Pancreas (tissue), 10 donors: ENCODE data around the gene ELOVL7. TPM values are rescaled to one million over a fixed set of nuclear protein-coding genes. Genes with fewer than 3 reads are reported as not detected.

ENCODE experiments used
- ATAC-seq, 4 donors: fragments of 200-7000 bp; cut with Tn5 transposase; one replicate each; pipeline versions ENCODE4 v1.8.0 to v1.9.1; 2020; ENCODE audit warnings: mild to moderate bottlenecking in 4 of 4, moderate library complexity in 4 of 4
- DNase-seq, 6 donors: peaks; one replicate each; pipeline ENCODE4 v3.0.0-alpha.2; 2020
- FAIRE-seq: peaks from 2 replicates; lab custom pipeline; 2012; peaks lifted over from hg19 to GRCh38; lab: Jason Lieb, UNC
- H3K27ac ChIP-seq, 4 donors: fragments of 200-600 bp; sonication (generic); 1 replicate in 3 of 4; 2 replicates in 1 of 4; pipeline versions ENCODE4 v1.5.0 to v1.8.0; 2020
- H3K27me3 ChIP-seq, 4 donors: fragments of 200-600 bp; one replicate each; pipeline ENCODE4 v1.8.0; 2021
- H3K36me3 ChIP-seq, 3 donors: fragments of 200-600 bp; sonication (generic) in 1 of 3; one replicate each; pipeline versions ENCODE4 v1.5.0 to v1.8.0; 2020 to 2021
- H3K4me1 ChIP-seq, 3 donors: fragments of 200-600 bp; one replicate each; pipeline ENCODE4 v1.8.0; 2021
- H3K4me3 ChIP-seq, 4 donors: fragments of 200-600 bp; sonication (generic) in 2 of 4; one replicate each; pipeline versions ENCODE4 v1.5.0 to v1.8.0; 2020 to 2021
- H3K9me3 ChIP-seq, 4 donors: fragments of 200-600 bp; one replicate each; pipeline ENCODE4 v1.8.0; 2021
- CTCF ChIP-seq, 4 donors: fragments of 200-600 bp; sonication (generic) in 3 of 4; IDR thresholded peaks; one replicate each; pipeline versions ENCODE4 v1.5.0 to v1.8.0; 2021; ENCODE audit warnings: antibody characterized with exemption in 4 of 4
- WGBS, 2 donors: extraction: QIAGEN DNeasy Blood & Tissue Kit; methylation state at CpG; one replicate each; pipeline ENCODE4 v1.1.7; 2013; 5-methylcytosine and 5-hydroxymethylcytosine counted together
- intact Hi-C, 3 donors: fragments of 100-400 bp; cut with DNase I; formaldehyde crosslinking; loops; one replicate each; pipeline versions ENCODE4 v1.11.1 to v1.14.2; 2022
- polyA plus RNA-seq, 2 donors: library from polyadenylated mRNA; stranded (reverse); fragments of 200-250 nt; gene quantifications; one replicate each; pipeline ENCODE4 v1.2.3, GENCODE V29; 2013
- total RNA-seq, 6 donors: library from RNA; stranded (reverse); fragmentation: NEBNext Ultra II Directional in 4 of 6; extraction: Animal tissue kit (Norgen Biotek cat#: 25700) in 4 of 6; gene quantifications; one replicate each; pipeline versions ENCODE4 v1.2.1 to v1.2.4, GENCODE V29; 2021 to 2023
- donor health status: healthy with polysubstance abuse.
- donor health status: DM: no; HTN: no; CAD: no; lungs with moderate emphysema.
- donor health status: DM: no; HTN: no; CAD: no.
- donor health status: control.
- donor health status: control.
- donor health status: Bipolar disorder and iron deficiency.
- donor health status: DM: yes; HTN: yes; CAD: no.
- donor health status: DM: no; HTN: no; CAD: no.
- donor health status: DM: no; HTN: no; CAD: no.
- donor health status: DM: yes; HTN: yes; CAD: no.

Gene ELOVL7
- total and polyA plus RNA-seq, 8 donors = 3.4 to 11.1 (median 6.6) TPM

- no peak overlapping the region for H3K4me3 ChIP-seq
- intact Hi-C loops = no loop called here
- no peak for TF ChIP-seq CTCF (IDR thresholded peaks at IDR 0.05)
- ATAC-seq (no peak), FAIRE-seq (no peak), DNase-seq (no peak)
- H3K27me3 ChIP-seq = no peaks in the 10 kb centered on the region
- no peak overlapping the region for H3K27ac ChIP-seq
- WGBS, 2 donors = 78 to 84% methylated on average over 5 of the region's 5 CpGs
- no peaks in the 10 kb centered on the region for H3K36me3 ChIP-seq
- H3K4me1 ChIP-seq = peaks cover 0 to 14% (median 4%) of the 10 kb centered on the region in 3 donors
- no peaks in the 10 kb centered on the region for H3K9me3 ChIP-seq
Observed at GRCh38 chr5:60835554-60835953, 8.5 kb downstream of the ELOVL7 start.

- peaks cover 0 to 3% (median 0%) of the 10 kb centered on the region in 4 donors for H3K9me3 ChIP-seq
- TF ChIP-seq CTCF (IDR thresholded peaks at IDR 0.05) = no peak
- DNase-seq = no peak
Observed at GRCh38 chr5:60833520-60833919, 10.5 kb downstream of the ELOVL7 start.

GRCh38 chr5:60830581-60831127 lies 13.4 kb downstream of the ELOVL7 start:
- ATAC-seq (peak; percentile 44 to 67 (median 60)), FAIRE-seq (peak; percentile 51), DNase-seq (peak in 1 of 6 donors; percentile 7)
- no peaks in the 10 kb centered on the region for H3K27me3 ChIP-seq
- H3K9me3 ChIP-seq = peaks cover 0 to 3% (median 0%) of the 10 kb centered on the region in 4 donors
- H3K4me3 ChIP-seq = no peak overlapping the region
- no peaks in the 10 kb centered on the region for H3K36me3 ChIP-seq
- TF ChIP-seq CTCF (IDR thresholded peaks at IDR 0.05) = no peak
- intact Hi-C loops = no loop called here
- peaks cover 0 to 14% (median 0%) of the 10 kb centered on the region in 3 donors for H3K4me1 ChIP-seq
- peak overlapping the region in 1 of 4 donors; percentile 3 for H3K27ac ChIP-seq

More at GRCh38 chr5:60833520-60833919, 10.5 kb downstream of the ELOVL7 start:
- H3K27me3 ChIP-seq = no peaks in the 10 kb centered on the region
- FAIRE-seq = no peak
- ATAC-seq = no peak
- intact Hi-C loops = no loop called here
- H3K4me1 ChIP-seq = peaks cover 0 to 14% (median 4%) of the 10 kb centered on the region in 3 donors
- no peaks in the 10 kb centered on the region for H3K36me3 ChIP-seq
- H3K27ac ChIP-seq = no peak overlapping the region
- H3K4me3 ChIP-seq = no peak overlapping the region

GRCh38 chr5:60829490-60830266 lies 14.4 kb downstream of the ELOVL7 start:
- WGBS, 2 donors = 81 to 90% methylated on average over 2 of the region's 2 CpGs
- no peak for FAIRE-seq
- H3K4me1 ChIP-seq = peaks cover 0 to 14% (median 0%) of the 10 kb centered on the region in 3 donors
- H3K27ac ChIP-seq = no peak overlapping the region
- no peak for ATAC-seq
- intact Hi-C loops = no loop called here
- TF ChIP-seq CTCF (IDR thresholded peaks at IDR 0.05) = no peak
- peaks cover 0 to 3% (median 0%) of the 10 kb centered on the region in 4 donors for H3K9me3 ChIP-seq
- no peak for DNase-seq
- no peaks in the 10 kb centered on the region for H3K27me3 ChIP-seq
- no peaks in the 10 kb centered on the region for H3K36me3 ChIP-seq
- no peak overlapping the region for H3K4me3 ChIP-seq

- FAIRE-seq = no peak
- Histone ChIP-seq H3K27me3 (no peaks in the 10 kb centered on the region), H3K4me3 (no peak overlapping the region), H3K36me3 (no peaks in the 10 kb centered on the region), H3K9me3 (peaks cover 0 to 3% (median 0%) of the 10 kb centered on the region in 4 donors), H3K27ac (no peak overlapping the region), H3K4me1 (peaks cover 0 to 14% (median 0%) of the 10 kb centered on the region in 3 donors)
- no peak for DNase-seq
- no peak for TF ChIP-seq CTCF (IDR thresholded peaks at IDR 0.05)
- WGBS, 2 donors = 89 to 90% methylated on average over 1 of the region's 1 CpG
- intact Hi-C loops = no loop called here
- no peak for ATAC-seq
Observed at GRCh38 chr5:60827201-60827600, 16.9 kb downstream of the ELOVL7 start.
